ENCODE measurements around the gene TRAPPC10.

TRAPPC10 gene

DNA sequence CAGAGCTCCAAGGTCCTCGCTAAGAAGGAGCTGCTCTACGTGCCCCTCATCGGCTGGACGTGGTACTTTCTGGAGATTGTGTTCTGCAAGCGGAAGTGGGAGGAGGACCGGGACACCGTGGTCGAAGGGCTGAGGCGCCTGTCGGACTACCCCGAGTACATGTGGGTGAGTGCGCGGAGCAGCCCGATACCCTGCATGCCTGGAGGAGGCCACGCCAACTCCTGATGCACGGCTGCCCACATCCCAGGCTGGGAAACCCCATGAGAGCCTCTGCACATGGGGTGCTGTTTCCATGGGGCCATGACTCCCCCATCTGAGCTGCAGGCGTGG lies 43.0 kb upstream of the TRAPPC10 start:
- Histone ChIP-seq H3K36me3 (ENCODE audit: insufficient read depth, low read length) (peaks cover 46% of the 10 kb centered on the region; the same call in 1 of the 2 replicates), H3K9me2 (replicated peaks; ENCODE audit: low read depth, low read length) (no peaks in the 10 kb centered on the region), H3K9me3 (ENCODE audit: insufficient read depth, low read depth, low read length) (no peaks in the 10 kb centered on the region), H3K79me2 (ENCODE audit: insufficient read depth, low read length) (no peaks in the 10 kb centered on the region), H3K4me1 (ENCODE audit: insufficient read depth, low read length, poor library complexity, severe bottlenecking) (no peaks in the 10 kb centered on the region), H3K4me2 (ENCODE audit: low read depth, low read length, poor library complexity, severe bottlenecking) (no peak overlapping the region), H3K4me3 (ENCODE audit: low read length, poor library complexity, severe bottlenecking) (no peak overlapping the region), H3K27me3 (ENCODE audit: insufficient read depth, low read length, poor library complexity, severe bottlenecking) (no peaks in the 10 kb centered on the region), H3K9ac (ENCODE audit: low read depth, low read length, poor library complexity, severe bottlenecking) (no peak overlapping the region), H2AFZ (ENCODE audit: low read length) (no peak overlapping the region), H4K20me1 (ENCODE audit: insufficient read depth, low read length, poor library complexity, severe bottlenecking) (no peaks in the 10 kb centered on the region), H3F3A (ENCODE audit: low read depth) (no peaks in the 10 kb centered on the region)
- no peak for TF ChIP-seq EZH2phosphoT487 (IDR thresholded peaks at IDR 0.05; ENCODE audit: borderline replicate concordance)
- TF ChIP-seq, protein P1, sequence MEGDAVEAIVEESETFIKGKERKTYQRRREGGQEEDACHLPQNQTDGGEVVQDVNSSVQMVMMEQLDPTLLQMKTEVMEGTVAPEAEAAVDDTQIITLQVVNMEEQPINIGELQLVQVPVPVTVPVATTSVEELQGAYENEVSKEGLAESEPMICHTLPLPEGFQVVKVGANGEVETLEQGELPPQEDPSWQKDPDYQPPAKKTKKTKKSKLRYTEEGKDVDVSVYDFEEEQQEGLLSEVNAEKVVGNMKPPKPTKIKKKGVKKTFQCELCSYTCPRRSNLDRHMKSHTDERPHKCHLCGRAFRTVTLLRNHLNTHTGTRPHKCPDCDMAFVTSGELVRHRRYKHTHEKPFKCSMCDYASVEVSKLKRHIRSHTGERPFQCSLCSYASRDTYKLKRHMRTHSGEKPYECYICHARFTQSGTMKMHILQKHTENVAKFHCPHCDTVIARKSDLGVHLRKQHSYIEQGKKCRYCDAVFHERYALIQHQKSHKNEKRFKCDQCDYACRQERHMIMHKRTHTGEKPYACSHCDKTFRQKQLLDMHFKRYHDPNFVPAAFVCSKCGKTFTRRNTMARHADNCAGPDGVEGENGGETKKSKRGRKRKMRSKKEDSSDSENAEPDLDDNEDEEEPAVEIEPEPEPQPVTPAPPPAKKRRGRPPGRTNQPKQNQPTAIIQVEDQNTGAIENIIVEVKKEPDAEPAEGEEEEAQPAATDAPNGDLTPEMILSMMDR (conservative IDR thresholded peaks at IDR 0.05; ENCODE audit: low read length): no peak

DNA sequence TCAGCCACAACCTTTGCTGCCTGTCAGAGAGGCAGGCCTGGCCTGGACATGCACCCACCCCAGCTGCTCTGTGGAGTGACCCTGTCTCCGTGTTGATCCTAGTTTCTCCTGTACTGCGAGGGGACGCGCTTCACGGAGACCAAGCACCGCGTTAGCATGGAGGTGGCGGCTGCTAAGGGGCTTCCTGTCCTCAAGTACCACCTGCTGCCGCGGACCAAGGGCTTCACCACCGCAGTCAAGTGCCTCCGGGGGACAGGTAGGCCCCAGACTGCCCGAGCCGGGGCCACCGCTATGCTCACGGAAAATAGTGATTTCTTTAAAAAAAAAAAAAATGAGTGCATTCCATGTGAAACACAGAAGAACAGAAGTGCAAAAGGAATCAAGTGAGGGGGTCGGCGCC lies 41.6 kb upstream of the TRAPPC10 start:
- H3K4me3 ChIP-seq (ENCODE audit: low read length, poor library complexity, severe bottlenecking): no peak overlapping the region
- H3K36me3 ChIP-seq (ENCODE audit: insufficient read depth, low read length): peaks cover 46% of the 10 kb centered on the region; the same call in 1 of the 2 replicates
- no peaks in the 10 kb centered on the region for H3K27me3 ChIP-seq (ENCODE audit: insufficient read depth, low read length, poor library complexity, severe bottlenecking)
- no peaks in the 10 kb centered on the region for H4K20me1 ChIP-seq (ENCODE audit: insufficient read depth, low read length, poor library complexity, severe bottlenecking)
- no peak overlapping the region for H3K9ac ChIP-seq (ENCODE audit: low read depth, low read length, poor library complexity, severe bottlenecking)
- H3K9me2 ChIP-seq (replicated peaks; ENCODE audit: low read depth, low read length): no peaks in the 10 kb centered on the region
- no peaks in the 10 kb centered on the region for H3F3A ChIP-seq (ENCODE audit: low read depth)
- no peak for TF ChIP-seq EZH2phosphoT487 (IDR thresholded peaks at IDR 0.05; ENCODE audit: borderline replicate concordance)
- TF ChIP-seq, protein P1 (conservative IDR thresholded peaks at IDR 0.05; ENCODE audit: low read length): no peak
- H3K79me2 ChIP-seq (ENCODE audit: insufficient read depth, low read length): no peaks in the 10 kb centered on the region
- no peak overlapping the region for H3K4me2 ChIP-seq (ENCODE audit: low read depth, low read length, poor library complexity, severe bottlenecking)
- no peak overlapping the region for H2AFZ ChIP-seq (ENCODE audit: low read length)
- H3K9me3 ChIP-seq (ENCODE audit: insufficient read depth, low read depth, low read length): no peaks in the 10 kb centered on the region
- H3K4me1 ChIP-seq (ENCODE audit: insufficient read depth, low read length, poor library complexity, severe bottlenecking): no peaks in the 10 kb centered on the region

DNA sequence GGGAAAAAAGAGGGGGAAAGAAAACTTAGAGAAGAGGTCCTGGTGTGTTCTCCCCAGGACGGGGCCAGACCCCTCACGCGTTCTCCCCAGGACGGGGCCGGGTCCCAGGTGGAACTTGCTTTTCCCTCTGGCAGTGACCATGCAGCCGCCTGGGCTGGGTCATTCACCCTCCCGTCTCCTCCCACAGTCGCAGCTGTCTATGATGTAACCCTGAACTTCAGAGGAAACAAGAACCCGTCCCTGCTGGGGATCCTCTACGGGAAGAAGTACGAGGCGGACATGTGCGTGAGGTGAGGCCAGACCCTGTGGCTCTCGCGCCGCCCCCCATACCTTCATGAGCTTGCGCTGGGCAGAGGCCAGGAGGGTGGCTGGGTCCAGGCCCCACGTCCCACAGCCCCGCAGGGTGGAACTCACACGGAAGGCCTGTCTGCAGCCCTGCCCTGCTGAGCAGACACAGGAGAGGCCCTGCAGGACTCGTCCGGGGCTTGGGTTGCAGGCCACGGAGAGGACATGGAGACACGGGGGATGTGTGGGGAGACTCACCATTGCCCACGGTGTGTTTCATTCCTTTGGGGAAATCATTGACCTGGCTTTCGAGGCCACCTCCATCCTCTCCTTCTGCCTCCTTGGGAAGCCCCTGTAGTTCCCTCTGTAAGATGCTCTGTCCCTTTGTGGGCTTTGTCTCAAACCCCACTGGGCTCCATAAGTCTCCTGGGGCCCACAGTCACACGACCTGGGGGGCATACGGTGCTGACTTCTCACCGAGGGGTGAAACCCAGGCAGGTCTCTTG lies 40.7 kb upstream of the TRAPPC10 start:
- no peaks in the 10 kb centered on the region for H3K4me1 ChIP-seq (ENCODE audit: insufficient read depth, low read length, poor library complexity, severe bottlenecking)
- H3K36me3 ChIP-seq (ENCODE audit: insufficient read depth, low read length): peaks cover 46% of the 10 kb centered on the region; the same call in 1 of the 2 replicates
- no peaks in the 10 kb centered on the region for H4K20me1 ChIP-seq (ENCODE audit: insufficient read depth, low read length, poor library complexity, severe bottlenecking)

More for the DNA sequence above, 40.7 kb upstream of the TRAPPC10 start:
- no peak overlapping the region for H3K4me2 ChIP-seq (ENCODE audit: low read depth, low read length, poor library complexity, severe bottlenecking)
- H3K79me2 ChIP-seq (ENCODE audit: insufficient read depth, low read length): no peaks in the 10 kb centered on the region
- no peak overlapping the region for H3K4me3 ChIP-seq (ENCODE audit: low read length, poor library complexity, severe bottlenecking)
- H3K9ac ChIP-seq (ENCODE audit: low read depth, low read length, poor library complexity, severe bottlenecking): no peak overlapping the region
- H2AFZ ChIP-seq (ENCODE audit: low read length): no peak overlapping the region
- no peaks in the 10 kb centered on the region for H3K9me2 ChIP-seq (replicated peaks; ENCODE audit: low read depth, low read length)
- H3K27me3 ChIP-seq (ENCODE audit: insufficient read depth, low read length, poor library complexity, severe bottlenecking): no peaks in the 10 kb centered on the region
- TF ChIP-seq EZH2phosphoT487 (IDR thresholded peaks at IDR 0.05; ENCODE audit: borderline replicate concordance): no peak
- TF ChIP-seq, protein P1 (conservative IDR thresholded peaks at IDR 0.05; ENCODE audit: low read length): no peak
- no peaks in the 10 kb centered on the region for H3F3A ChIP-seq (ENCODE audit: low read depth)
- H3K9me3 ChIP-seq (ENCODE audit: insufficient read depth, low read depth, low read length): no peaks in the 10 kb centered on the region
